NCI-H524 treated with DMSO at 0.1 percent for 48 hours (cell line): ENCODE results near the gene RAPGEF6.
"Not testable (repeated sequence)": the region's sequence is repeated elsewhere in the genome, so short reads cannot be mapped to it uniquely, and the experiment has no call there.

ENCODE experiments used
- DNase-seq: peaks from one replicate; lab custom pipeline; 2025; lab: John Stamatoyannopoulos, UW

Gene RAPGEF6

DNA sequence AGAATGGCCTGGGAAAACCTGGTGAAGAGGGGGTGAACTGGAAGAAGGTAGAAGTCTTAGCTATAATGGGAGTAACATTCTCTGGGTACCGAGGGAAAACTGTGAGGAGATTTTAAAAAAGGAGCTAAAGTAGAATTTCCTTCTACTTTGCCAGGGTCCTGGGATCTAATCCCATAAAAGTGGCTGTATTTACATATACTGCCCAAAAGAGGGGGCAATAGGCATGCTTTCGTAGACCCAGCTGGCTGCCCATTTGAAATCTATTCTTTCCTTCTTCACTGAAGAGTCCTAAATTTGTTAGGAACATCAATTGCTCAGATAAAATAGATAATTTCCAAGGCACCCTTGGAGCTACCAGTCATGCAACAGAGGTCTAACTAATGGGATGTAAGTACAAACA is 212.0 kb downstream of the RAPGEF6 start:
- no peak for DNase-seq

DNA sequence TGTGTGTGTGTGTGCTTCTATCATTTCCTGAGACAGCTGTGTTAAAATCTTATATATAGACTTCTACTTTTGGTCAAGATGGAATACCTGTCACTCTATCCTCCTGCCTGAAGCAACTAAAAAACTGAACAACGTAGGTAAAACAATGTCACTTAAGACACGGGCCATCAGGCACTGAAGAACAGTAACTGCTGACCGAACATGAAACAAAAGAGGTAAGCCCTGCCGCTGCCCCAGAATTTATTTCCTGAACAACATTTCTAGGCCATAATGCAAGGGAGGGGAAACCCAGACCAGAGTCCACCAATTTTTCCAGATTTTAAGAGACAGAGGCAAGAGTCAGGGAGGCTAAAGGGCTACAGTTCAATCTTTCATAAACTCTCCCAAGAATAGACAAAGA is 215.2 kb downstream of the RAPGEF6 start:
- no peak for DNase-seq

DNA sequence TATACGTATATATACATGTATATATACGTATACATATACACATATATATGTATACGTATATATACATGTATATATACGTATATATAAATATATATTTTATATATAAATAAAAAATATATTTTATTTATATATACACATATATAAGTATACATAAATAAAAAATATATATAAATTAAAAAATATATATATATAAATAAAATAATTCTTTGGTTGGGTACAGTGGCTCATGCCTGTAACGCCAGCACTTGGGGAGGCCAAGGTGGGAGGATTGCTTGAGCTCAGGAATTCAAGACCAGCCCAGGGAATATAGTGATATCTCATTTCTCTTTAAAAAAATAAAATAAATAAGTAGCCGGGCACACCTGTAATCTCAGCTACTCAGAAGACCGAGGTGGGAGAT is 216.2 kb downstream of the RAPGEF6 start:
- no peak for DNase-seq

DNA sequence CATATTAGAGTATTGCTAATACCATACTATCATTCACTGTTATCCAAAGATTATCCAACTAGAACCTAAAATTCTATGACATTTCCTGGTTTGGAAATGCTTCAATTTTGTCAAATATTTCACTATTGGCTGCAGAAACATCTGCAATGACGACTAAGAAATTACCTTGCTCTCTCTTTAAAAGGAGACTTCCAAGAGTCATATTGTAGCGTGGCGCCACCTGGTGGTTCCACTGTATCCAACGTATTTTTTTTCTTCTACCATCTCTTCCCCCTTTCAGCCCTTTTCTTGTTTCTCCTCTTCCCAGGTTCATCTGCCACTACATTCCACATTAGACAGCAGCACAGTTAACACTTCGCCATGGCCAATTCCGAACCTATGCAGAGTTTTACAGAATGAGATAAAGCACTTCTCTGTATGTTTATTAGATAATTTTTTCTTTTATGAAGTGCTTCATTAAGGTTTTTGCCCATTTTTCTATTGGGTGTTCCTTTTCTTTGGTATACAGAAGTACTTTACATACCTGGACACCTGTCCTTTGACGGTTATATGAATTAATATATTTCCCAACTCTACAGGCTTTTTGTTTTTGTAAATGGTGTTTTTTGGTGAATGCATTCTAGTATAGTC is 217.7 kb downstream of the RAPGEF6 start:
- DNase-seq: no peak

GRCh38 chr5:131416729-131417128 is 218.3 kb downstream of the RAPGEF6 start:
- no peak for DNase-seq

DNA sequence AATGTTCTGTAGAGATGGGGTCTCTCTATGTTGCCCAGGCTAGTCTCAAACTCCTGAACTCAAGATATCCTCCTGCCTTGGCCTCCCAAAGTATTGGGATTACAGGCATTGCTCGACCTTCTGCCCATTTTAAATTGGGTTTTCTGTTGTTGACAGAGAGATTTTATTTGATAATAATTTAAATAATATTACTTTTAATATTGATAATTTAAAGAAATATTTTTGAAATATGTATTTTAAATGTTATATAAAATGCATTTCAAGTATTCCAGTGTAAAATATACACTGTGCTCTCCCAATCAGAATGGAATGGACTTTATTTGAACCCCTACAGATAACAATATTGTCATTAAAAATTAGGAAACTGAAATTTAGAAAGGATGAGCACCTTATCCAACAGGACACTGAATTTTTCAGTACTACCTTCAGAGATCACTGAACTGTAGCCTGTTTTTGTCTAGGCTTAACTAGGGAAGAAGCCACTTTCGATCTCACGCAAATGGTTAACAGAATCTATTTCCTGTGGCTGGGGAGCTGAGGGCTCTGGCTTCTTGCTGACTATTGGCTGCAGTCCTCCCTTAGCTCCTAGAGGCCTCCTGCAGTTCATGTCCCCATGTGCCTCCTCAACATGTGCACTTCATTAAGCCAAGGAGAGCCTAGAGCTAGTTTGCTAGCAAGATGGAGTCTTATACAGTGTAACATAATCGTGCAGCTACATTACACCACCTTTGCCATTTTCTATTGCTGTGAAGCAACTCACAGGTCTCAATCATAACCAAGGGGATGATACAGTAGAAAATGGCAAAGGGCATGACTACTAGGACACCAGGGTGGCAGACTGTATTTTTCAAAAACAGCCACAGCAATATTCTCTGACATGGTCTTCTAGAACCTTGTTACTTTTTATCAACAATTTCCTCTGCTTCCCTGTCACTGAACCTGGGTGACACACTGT is 221.1 kb downstream of the RAPGEF6 start:
- no peak for DNase-seq

GRCh38 chr5:131406975-131407638 is 227.9 kb downstream of the RAPGEF6 start:
- no peak for DNase-seq

DNA sequence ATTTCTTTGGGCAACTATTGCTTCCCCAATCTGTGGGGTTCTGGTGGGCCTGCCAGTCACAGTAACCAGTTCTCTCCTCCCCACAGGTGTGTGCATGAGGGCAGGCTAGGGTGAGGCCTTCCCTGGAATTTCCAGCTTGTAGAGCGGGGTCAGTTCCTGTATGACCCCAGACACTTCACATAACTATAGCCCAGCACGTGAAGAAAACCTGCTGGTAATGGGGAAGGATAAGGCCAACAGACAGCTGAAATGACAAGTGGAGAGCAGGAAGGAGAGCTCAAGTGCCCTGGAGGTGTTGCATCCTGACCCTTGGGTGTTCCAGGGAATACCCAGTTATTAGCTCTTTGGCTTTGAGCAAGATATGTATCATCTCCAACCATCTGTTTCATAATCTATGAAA is 229.0 kb downstream of the RAPGEF6 start:
- DNase-seq: no peak

GRCh38 chr5:131405674-131406073 is 229.4 kb downstream of the RAPGEF6 start:
- no peak for DNase-seq

DNA sequence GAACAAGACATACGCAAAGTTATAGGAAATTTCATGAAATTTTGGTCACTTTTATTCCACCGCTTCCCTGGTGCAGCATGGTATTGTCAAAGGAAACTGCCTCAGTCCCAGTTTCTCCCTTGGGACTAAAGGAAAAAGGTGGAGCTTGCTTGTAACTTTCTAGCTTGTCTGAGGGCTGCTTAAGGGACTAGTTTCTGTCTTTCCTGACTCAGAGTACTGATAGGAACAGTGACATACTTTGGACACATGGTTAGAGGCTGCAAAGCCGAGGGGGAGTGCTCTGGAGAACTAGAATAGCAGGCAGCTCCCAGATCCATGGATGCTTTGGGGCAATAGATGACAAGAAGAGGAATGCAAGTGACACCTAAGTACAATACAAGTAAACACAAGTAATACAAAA is 234.4 kb downstream of the RAPGEF6 start:
- DNase-seq: no peak

GRCh38 chr5:131399007-131399406 is 236.0 kb downstream of the RAPGEF6 start:
- DNase-seq: not testable (repeated sequence)

DNA sequence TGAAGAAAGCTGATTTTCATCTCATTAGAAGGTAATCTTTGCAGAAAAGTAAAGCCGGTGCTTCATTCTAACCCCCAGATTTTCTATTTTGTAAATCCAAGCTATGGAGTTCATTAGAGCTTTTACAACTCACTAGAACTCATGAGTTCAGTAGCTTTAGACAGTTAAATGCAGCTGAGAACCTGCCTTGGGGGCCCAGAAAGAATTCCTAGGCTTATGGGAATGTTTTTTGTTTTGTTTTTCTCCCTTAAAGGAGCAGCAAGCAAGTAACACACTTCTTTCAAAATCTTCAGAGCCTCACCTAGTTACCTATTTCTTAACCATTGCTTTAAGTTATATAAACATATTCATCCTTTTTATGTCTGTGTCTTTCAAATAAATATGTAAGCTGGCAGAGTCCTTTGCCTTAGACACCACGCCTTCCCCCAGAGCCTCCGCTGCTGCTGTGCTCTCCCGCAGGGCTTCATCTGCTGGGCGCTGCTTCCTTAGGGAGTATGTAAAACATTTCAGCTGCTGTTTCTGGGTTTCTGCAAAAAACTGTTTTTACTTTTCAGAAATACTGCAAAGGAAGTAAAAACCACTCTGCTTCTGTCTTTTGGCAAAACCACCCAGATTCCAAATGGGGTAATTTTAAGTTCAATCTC is 238.3 kb downstream of the RAPGEF6 start:
- DNase-seq: no peak

- DNase-seq: no peak
Observed at GRCh38 chr5:131396015-131396414, 239.0 kb downstream of the RAPGEF6 start.

DNA sequence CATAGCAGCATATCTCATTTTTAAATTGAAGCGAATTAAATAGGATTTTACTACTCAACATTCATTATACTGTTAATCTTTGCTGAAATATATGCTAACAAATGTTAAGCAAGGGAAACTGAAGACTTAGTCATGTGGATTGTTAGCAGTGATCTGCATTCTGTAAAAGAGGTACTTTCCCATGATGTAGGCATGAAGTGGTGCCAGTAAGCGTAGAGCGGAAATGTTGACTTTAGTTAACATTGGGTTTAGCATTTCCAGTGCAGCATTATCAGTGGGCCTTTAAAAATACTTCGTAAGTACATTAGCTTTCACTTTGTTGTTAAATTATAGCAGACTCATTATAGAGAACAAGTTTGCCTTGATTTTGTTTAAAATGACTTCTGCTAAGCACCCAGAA is 240.9 kb downstream of the RAPGEF6 start:
- DNase-seq: no peak

DNA sequence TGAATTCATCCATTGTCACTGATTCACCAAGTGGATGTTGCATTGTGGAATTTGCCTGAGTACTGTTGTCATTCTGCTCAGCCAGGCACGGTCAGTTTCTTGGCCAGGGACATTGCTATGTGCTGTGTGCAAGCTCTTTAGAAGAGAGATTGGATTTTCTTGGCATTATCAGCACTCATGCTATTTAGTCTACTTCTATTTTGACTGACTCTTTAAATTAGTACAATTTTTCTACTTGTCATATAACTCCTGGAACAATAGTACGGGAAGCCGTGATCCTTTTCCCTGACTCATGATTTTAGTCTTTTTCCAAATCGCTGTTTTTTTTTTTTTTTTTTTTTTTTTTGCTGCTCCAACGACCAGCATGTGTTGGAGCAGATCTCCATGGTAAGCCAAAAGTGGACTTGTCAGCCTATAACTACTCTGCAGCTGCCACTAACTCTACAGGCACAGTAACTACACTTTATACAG is 241.5 kb downstream of the RAPGEF6 start:
- DNase-seq: no peak

GRCh38 chr5:131392466-131393095 is 242.4 kb downstream of the RAPGEF6 start:
- no peak for DNase-seq

- no peak for DNase-seq
Observed at GRCh38 chr5:131389869-131390265, 245.2 kb downstream of the RAPGEF6 start.

- DNase-seq: no peak
Observed at GRCh38 chr5:131389096-131389868, 245.7 kb downstream of the RAPGEF6 start.

DNA sequence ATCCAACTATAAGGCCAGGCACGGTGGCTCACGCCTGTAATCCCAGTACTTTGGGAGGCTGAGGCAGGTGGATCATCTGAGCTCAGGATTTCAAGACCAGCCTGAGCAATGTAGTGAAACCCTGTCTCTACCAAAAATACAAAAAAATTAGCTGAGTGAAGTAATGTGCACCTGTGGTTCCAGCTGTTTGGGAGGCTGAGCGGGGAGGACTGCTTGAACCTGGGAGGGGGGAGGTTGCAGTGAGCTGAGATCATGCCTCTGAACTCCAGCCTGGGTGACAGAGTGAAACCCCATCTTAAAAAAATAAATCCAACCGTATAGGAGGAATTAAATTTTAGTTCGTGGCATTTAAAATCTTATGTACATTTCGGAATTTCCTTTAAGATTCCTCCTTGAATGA is 247.8 kb downstream of the RAPGEF6 start:
- no peak for DNase-seq

DNA sequence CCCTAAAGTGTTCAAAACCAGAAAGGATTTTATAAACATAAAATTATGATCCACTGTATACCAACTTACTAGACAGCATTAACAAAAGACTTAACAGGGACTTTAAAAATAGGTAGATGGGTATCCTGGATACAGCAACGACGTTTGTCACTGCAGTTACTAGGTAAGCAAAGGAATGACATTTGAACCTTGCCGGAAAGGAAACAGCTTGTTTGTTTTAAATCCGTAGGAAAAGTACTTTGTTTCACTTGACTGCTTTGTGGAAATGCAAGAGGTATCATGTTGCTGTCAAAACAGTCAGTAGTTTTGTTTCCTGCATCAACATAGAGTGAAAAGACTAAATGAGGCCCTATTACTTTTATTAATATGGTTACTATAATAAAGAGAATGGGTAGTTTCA is 248.2 kb downstream of the RAPGEF6 start:
- DNase-seq: no peak

- DNase-seq: no peak
Observed at GRCh38 chr5:131386124-131386523, 248.9 kb downstream of the RAPGEF6 start.
